DLD1 (cell line): ENCODE measurements around the gene HPCA.
"Not testable (repeated sequence)": the region's sequence is repeated elsewhere in the genome, so short reads cannot be mapped to it uniquely, and the experiment has no call there.

Source experiments
- in situ Hi-C: cut with HindIII; loops from 2 replicates; pipeline ENCODE4 v1.10.0; 2017; ENCODE audit warnings: low sequenced_read_pairs

HPCA gene

DNA sequence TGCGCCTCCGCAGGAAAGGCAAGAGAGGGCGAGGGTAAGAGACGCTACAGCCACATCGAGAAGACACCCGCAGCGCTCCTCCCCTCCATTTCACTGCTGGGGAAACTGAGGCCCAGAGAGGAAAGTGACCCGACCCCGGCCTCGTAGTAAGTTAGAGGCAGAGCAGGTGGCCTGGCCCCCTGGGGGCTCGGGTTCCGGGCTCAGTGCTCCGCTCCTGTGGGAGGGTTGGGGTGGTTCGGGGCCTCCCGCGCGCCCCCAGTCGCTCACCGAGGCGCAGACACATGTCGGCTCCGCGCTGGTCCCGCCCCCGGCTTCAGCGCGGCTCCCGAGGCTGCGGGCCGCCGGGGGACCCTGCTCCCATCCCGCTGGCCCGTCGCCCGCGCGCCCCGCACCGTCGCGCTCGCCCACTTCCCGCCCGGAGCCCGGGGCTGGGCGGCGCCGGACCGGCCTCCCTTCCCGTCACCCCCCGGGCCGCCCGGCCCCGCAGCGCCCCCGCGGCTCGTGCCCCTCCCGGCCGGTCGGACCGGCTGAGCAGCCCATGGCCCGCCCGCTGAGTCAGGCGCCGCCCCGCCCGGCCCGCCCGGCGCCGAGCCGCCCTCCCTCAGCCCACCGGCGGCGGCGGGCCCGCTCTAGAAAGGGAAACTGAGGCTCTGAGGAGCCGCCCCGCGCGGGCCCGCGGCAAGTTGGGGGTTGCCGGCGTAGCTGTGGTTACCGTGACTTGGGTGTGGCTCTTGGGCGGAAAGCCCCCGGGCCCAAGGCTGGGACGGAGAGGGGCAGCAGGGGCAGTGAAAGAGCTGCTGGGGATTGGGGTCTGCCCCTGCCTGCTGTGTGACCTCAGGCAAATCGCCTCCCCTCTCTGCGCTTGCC lies 14.9 kb downstream of the HPCA start, which contains the start of gene TMEM54:
TMEM54 (minus strand) TSS at position 434 of the 867 bp plus-strand sequence; CDS start at position 283, 151 bp downstream.
- in situ Hi-C loops, result no loop called here

DNA sequence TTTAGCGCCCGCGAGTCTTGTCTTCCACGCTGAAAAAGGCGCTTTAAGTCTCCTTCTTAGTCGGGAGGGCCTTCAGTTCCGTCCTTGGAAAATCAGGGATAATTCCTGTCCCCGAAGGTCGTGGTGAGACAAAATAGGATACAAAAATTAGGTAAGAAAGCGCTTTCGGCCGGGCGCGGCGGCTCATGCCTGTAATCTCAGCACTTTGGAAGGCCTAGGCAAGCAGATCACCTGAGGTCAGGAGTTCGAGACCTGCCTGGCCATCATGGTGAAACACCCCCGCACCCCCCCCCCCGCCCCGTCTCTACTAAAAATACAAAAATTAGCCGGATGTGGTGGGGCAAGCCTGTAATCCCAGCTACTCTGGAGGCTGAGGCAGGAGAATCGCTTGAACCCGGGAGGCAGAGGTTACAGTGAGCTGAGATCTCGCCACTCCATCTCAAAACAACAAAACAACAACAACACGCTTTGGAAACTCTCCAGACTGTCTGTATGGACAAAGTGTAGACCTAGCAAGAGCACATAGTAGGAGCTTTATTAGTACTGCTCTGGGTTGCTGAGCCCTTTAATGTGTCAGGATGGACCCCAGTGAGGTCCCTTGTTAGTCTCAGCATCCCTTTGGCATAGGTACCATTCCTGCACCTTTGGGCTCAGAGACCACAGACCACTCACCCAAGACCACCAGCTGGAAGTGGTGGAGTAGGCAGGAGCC lies 15.7 kb downstream of the HPCA start:
- in situ Hi-C loops, result no loop called here

- in situ Hi-C loops, result no loop called here
Observed at GRCh38 chr1:32902535-32902920, 16.2 kb downstream of the HPCA start.

- in situ Hi-C loops, result no loop called here
Observed at GRCh38 chr1:32903991-32904785, 17.9 kb downstream of the HPCA start.

DNA sequence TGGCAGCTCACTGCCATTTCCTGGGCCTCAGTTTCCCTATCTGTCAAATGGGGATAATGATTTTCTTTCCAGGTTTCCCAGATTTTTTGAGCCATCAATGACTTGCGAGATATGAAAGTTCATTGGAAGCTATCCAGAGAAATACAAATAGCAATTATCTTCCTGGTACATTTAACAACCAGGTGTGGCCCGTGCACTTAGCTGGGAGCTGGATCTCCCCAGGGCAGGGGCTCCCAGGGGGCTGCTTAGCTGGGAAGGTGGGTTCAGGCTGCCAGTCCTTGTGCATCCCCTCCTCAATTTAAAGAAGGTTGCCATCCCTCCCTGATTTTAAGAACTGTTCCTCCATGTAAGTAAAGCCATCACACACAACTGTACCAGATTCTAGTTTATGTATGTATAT lies 18.5 kb downstream of the HPCA start:
- in situ Hi-C loops, result no loop called here

DNA sequence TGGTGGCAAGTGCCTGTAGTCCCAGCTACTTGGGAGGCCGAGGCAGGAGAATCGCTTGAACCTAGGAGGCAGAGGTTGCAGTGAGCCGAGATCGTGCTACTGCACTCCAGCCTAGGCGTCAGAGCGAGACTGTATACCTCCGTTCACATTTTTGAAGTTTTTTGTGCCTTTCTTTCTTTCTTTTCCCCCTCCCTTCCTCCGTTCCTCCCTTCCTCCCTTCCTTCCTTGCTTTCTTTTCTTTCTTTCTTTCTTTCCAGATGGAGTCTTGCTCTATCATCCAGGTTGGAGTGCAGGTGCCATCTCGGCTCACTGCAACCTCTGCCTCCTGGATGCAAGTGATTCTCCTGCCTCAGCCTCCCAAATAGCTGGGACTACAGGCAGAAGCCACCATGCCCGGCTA lies 19.3 kb downstream of the HPCA start:
- in situ Hi-C loops, result not testable (repeated sequence)

DNA sequence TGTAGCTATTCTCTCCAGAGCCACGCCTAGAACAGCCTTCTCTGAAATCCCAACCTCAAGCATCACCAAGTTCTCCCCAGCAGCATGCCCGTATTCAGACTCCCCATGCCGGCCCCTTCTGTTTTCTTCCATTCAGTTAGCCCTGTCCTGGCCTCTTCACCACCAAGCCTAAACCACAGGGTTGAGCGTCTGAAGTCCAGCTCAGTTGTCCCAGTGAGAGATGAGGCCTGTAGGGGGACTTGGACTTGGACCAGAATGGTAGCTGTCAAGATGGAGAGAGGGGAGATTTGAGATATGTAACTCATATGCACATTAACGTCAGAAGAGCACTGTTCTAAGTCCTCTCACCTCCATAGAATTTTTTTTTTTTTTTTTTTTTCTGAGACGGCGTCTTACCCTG lies 20.4 kb downstream of the HPCA start:
- in situ Hi-C loops, result no loop called here

- in situ Hi-C loops, result no loop called here
Observed at GRCh38 chr1:32907435-32907834, 21.1 kb downstream of the HPCA start.

DNA sequence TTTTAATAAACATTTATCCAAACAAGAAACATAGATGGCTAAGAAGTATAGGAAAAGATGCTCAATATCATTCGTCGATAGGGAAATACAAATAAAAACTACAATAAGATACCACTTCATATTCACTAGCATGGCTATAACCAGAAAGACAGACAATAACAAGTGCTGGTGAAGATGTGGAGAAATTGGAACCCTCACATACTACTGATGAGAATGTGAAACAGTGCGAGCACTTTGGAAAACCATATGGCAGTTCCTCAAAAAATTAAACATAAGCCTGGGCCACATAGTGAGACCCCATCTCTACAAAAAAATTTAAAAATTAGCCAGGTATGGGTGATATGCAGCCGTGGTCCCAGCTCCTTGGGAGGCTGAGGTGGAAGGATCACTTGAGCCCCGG lies 24.0 kb downstream of the HPCA start:
- in situ Hi-C loops, result no loop called here

GRCh38 chr1:32915766-32916706 lies 29.7 kb downstream of the HPCA start:
- in situ Hi-C loops, result no loop called here

DNA sequence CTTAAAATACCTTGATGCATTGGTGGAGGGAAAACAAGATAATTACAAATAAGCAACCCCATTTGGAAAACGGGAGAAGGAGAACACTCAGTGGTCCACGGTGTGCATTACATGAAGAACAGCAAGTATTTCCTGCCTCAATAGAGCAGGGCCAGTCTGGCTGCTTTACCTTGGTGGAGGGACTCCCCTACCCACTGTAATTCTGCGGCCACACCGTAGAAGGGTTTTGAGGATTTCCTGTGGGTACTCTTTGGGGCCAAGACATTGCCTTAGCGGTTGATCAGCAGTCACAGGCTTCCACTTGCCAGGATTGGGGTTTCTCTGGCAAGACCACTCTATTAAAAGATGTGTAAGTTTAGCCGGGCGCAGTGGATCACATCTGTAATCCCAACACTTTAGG lies 31.2 kb downstream of the HPCA start:
- in situ Hi-C loops, result no loop called here

- in situ Hi-C loops, result no loop called here
Observed at GRCh38 chr1:32918179-32918578, 31.9 kb downstream of the HPCA start.

GRCh38 chr1:32919811-32920733 lies 33.8 kb downstream of the HPCA start:
- in situ Hi-C loops, result no loop called here

DNA sequence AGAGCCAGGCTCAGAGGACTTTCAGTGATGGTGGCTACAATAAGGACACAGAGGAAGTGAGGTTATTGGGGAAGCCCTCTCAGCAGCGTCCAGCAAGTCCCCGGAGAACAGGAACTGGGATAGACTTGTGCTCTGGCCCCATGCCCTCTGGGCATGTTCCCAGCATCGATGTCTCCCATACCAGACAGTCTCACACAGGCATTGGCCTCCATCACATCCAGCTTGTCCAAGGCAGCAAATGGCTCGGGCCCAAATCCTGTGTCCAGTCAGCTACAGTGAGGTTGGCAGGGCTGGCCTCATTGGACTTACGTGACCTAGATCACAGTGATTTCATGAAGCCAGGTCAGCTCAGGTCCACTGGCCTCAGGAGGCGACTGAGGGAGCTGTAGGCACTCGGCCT lies 34.5 kb downstream of the HPCA start:
- in situ Hi-C loops, result no loop called here

- in situ Hi-C loops, result no loop called here
Observed at GRCh38 chr1:32924881-32925344, 38.6 kb downstream of the HPCA start.

DNA sequence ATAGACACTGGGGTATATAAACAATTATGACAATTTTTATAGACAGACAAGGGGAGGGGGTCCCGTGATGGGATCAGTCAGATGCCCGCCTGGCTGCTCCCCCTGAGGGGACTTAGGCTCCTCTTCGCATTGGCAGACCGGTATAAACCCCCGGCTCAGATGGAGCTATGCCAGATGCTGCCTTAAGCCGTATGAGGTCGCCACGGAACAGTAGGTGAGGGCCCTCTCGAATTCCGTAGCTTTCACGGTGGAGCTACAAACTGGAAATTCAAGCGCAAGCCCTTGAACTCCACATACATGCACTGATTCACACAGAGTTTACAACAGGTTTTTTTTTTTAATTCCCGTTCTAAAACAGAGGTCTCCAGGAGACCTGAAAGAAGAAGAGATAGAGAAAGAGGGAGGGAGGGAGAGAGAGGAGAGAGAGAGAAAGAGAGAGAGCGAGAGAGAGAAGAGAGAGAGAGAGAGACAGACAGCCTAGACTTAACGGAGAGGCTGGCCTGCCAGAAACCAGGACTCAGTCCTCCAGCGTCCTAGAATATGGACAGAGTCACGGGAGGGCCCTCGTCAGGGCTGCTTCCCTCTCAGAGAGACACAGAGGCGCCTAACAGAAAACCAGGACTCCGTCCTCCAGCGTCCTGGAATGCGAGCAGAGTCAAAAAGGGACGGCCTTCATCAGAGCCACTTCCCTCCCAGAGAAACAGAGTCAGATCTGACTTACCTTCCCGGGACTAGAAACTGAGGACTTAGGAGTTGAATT lies 39.3 kb downstream of the HPCA start:
- in situ Hi-C loops, result no loop called here

GRCh38 chr1:32926562-32926961 lies 40.3 kb downstream of the HPCA start:
- in situ Hi-C loops, result no loop called here

- in situ Hi-C loops, result no loop called here
Observed at GRCh38 chr1:32927441-32927840, 41.1 kb downstream of the HPCA start.
